Prostate gland (tissue), 2 donors: ENCODE data around the gene PHF20. TPM values are rescaled to one million over a fixed set of nuclear protein-coding genes. Genes with fewer than 3 reads are reported as not detected.

ENCODE experiments used
- DNase-seq: peaks from one replicate; pipeline ENCODE4 v3.0.0-alpha.2; 2019; ENCODE audit warnings: low spot score
- H3K27ac ChIP-seq, 2 donors: fragments of 200-600 bp; sonication (generic); 2 replicates each; pipeline ENCODE4 v1.5.1; 2017 to 2019
- H3K27me3 ChIP-seq: fragments of 200-600 bp; sonication (generic); replicated peaks from 2 replicates; pipeline ENCODE4 v1.5.1; 2019; ENCODE audit not compliant: insufficient read depth
- H3K36me3 ChIP-seq, 2 donors: fragments of 200-600 bp; sonication (generic); 1 replicate in 1 of 2; 2 replicates in 1 of 2; pipeline versions ENCODE4 v1.5.1 to v1.8.1; 2017 to 2019
- H3K4me1 ChIP-seq: fragments of 200-600 bp; sonication (generic); replicated peaks from 2 replicates; pipeline ENCODE4 v1.5.1; 2019
- H3K4me3 ChIP-seq, 2 donors: fragments of 200-600 bp; sonication (generic); 2 replicates each; pipeline ENCODE4 v1.5.1; 2017 to 2019
- H3K9me3 ChIP-seq: fragments of 200-600 bp; sonication (generic); 2 replicates; pipeline ENCODE4 v1.5.1; 2017
- POLR2A ChIP-seq: fragments of 450-650 bp; IDR thresholded peaks from one replicate; pipeline ENCODE4 v1.6.1; 2016; ENCODE audit warnings: antibody characterized with exemption, mild to moderate bottlenecking
- POLR2AphosphoS5 ChIP-seq: sonication (generic); formaldehyde crosslinking; IDR thresholded peaks from one replicate; pipeline ENCODE4 v1.6.1; 2017; ENCODE audit warnings: antibody characterized with exemption
- WGBS: methylation state at CpG from one replicate; pipeline ENCODE4 v1.1.5; 2018; 5-methylcytosine and 5-hydroxymethylcytosine counted together
- intact Hi-C: fragments of 100-400 bp; cut with DNase I; formaldehyde crosslinking; loops from one replicate; pipeline ENCODE4 v1.14.2; 2022
- total RNA-seq, 2 donors: library from RNA; depleted of rRNA; stranded (reverse); fragments of >200 nt; gene quantifications; one replicate each; pipeline ENCODE4 v1.1.0, GENCODE V29; 2016
- TF ChIP-seq, protein P1 (sequence below), 4 experiments: fragments of 200-600 bp in 2 of 4; fragments of 450-650 bp in 2 of 4; sonication (generic) in 2 of 4; IDR thresholded peaks; 1 replicate in 3 of 4; 2 replicates in 1 of 4; pipeline ENCODE4 v1.5.1; 2016 to 2019; ENCODE audit warnings: antibody characterized with exemption in 4 of 4, mild to moderate bottlenecking in 2 of 4, moderate library complexity in 2 of 4

PHF20 gene
- total RNA-seq, 2 donors from 2014 or later = 34.7 to 61.1 TPM

DNA sequence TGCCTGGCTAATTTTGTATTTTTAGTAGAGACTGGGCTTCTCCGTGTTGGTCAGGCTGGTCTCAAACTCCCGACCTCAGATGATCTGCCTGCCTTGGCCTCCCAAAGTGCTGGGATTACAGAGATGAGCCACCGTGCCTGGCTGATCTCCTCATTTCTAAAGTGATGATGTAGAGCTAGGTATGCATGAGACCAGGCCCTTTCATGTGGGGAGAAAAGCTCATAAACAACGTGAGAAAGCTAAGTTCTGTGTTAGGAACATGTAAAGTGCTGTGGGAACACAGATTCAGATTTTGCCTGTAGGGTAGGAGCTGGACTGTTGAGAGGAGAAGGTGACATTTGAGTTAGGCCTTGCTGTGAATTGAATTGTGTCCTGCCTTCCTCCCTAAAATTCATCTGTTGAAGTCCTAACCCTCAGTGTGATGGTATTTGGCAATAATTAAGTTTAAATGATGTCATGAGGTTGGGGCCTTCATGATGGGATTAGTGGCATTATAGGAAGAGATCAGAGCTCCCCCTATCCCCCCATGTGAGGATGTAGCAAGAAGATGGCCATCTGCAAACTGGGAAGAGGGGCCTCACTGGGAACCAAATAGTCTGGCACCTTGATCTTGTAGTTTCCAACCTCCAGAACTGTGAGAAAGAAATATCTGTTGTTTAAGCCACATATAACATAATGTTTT is 133.3 kb downstream of the PHF20 start:
- TF ChIP-seq POLR2A = no peak
- TF ChIP-seq, protein P1, sequence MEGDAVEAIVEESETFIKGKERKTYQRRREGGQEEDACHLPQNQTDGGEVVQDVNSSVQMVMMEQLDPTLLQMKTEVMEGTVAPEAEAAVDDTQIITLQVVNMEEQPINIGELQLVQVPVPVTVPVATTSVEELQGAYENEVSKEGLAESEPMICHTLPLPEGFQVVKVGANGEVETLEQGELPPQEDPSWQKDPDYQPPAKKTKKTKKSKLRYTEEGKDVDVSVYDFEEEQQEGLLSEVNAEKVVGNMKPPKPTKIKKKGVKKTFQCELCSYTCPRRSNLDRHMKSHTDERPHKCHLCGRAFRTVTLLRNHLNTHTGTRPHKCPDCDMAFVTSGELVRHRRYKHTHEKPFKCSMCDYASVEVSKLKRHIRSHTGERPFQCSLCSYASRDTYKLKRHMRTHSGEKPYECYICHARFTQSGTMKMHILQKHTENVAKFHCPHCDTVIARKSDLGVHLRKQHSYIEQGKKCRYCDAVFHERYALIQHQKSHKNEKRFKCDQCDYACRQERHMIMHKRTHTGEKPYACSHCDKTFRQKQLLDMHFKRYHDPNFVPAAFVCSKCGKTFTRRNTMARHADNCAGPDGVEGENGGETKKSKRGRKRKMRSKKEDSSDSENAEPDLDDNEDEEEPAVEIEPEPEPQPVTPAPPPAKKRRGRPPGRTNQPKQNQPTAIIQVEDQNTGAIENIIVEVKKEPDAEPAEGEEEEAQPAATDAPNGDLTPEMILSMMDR (IDR thresholded peaks at IDR 0.05) = no peak
- TF ChIP-seq POLR2AphosphoS5 = no peak
- no peak overlapping the region for H3K4me3 ChIP-seq
- no peaks in the 10 kb centered on the region for H3K9me3 ChIP-seq
- DNase-seq = no peak
- H3K27ac ChIP-seq = no peak overlapping the region
- intact Hi-C loops = no loop called here
- H3K36me3 ChIP-seq = no peaks in the 10 kb centered on the region
- no peaks in the 10 kb centered on the region for H3K4me1 ChIP-seq
- 68% methylated on average over 4 of the region's 4 CpGs for WGBS
- H3K27me3 ChIP-seq = no peaks in the 10 kb centered on the region

DNA sequence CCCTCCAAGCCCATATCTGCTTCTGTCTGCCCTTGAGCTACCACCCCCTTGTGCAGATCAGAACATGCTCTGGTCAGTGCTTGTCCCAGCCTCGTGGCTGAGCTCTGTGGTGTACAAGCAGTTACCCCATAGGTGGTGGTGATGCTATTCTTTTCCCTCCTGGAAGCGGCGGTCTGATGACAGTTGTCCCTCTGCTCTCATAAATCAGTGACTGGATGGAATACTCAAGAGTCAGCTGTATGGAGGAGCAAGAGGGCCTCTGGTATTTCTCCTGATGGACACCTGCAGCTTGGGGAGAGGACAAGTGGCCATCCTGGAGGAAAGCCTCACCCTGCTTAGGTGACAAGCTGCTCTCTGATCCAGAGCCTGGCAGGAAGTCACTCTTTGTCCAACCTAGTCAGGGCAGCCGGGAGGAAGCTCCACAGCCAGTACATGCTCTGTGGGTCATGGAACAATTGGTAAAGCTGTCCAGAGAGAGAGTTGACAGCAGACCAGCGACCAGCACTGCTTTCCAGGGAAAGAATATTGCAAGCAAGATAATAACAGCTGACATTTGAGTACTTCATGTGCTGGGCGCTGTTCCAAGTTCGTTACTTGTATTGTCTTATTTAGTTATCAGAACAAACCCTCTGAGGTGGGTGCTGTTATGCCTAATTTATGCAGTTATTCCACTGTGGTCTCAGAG is 135.3 kb downstream of the PHF20 start:
- no peaks in the 10 kb centered on the region for H3K27me3 ChIP-seq
- H3K4me1 ChIP-seq = no peaks in the 10 kb centered on the region
- no peak overlapping the region for H3K27ac ChIP-seq
- TF ChIP-seq POLR2A = no peak
- no peak for TF ChIP-seq POLR2AphosphoS5
- WGBS = 74% methylated on average over 7 of the region's 7 CpGs
- intact Hi-C loops = no loop called here
- no peak overlapping the region for H3K4me3 ChIP-seq
- H3K36me3 ChIP-seq = no peaks in the 10 kb centered on the region
- H3K9me3 ChIP-seq = no peaks in the 10 kb centered on the region
- DNase-seq = peak; percentile 19

DNA sequence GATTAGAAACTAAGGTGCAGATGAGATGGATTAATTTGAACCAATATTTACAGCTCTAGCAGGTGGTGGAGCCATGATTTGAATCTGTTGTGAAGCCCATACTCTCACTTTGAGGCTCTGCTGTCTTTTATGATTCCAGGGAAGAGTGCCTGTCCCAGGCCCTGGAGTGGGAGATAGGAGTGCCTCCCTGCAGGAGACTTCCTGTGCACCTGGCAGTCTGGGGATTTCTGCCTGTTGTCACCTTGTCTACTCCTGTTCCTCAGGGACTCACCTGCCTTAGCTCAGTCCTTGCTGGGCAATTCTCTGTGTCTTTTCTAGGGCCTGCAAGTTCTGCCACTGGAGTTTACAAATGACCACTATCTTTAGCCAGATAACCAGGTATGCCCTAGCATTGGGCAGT is 136.2 kb downstream of the PHF20 start:
- H3K9me3 ChIP-seq = no peaks in the 10 kb centered on the region
- intact Hi-C loops = no loop called here
- no peak overlapping the region for H3K4me3 ChIP-seq
- no peak for TF ChIP-seq POLR2A
- TF ChIP-seq POLR2AphosphoS5 = no peak
- TF ChIP-seq, protein P1 (IDR thresholded peaks at IDR 0.05) = no peak
- H3K36me3 ChIP-seq = no peaks in the 10 kb centered on the region
- H3K27me3 ChIP-seq = no peaks in the 10 kb centered on the region
- no peaks in the 10 kb centered on the region for H3K4me1 ChIP-seq
- no peak for DNase-seq
- no peak overlapping the region for H3K27ac ChIP-seq

DNA sequence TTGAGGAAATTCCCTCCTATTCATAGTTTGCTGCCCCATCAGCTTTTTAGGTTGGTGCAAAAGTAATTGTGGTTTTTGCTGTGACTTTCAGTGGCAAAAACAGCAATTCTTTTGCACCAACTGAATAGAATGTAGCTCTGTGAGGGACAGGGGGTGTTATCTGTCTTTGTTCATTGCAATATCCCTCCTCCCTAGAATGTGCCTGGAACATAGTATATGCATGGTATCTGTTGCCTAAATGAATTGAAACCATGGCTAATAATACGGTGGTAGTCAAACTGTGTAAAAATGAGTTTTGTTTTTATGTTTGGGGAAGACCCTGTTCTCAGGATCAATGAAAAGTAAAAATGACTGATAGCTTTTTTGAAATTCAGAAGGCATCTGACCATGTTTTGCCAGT is 137.4 kb downstream of the PHF20 start:
- H3K9me3 ChIP-seq = no peaks in the 10 kb centered on the region
- TF ChIP-seq, protein P1 (IDR thresholded peaks at IDR 0.05) = no peak
- TF ChIP-seq POLR2A (no peak), POLR2AphosphoS5 (no peak)
- H3K4me3 ChIP-seq = no peak overlapping the region
- 93% methylated on average over 1 of the region's 1 CpG for WGBS
- intact Hi-C loops = no loop called here
- no peaks in the 10 kb centered on the region for H3K27me3 ChIP-seq
- DNase-seq = no peak
- H3K36me3 ChIP-seq = no peaks in the 10 kb centered on the region
- no peaks in the 10 kb centered on the region for H3K4me1 ChIP-seq
- no peak overlapping the region for H3K27ac ChIP-seq

DNA sequence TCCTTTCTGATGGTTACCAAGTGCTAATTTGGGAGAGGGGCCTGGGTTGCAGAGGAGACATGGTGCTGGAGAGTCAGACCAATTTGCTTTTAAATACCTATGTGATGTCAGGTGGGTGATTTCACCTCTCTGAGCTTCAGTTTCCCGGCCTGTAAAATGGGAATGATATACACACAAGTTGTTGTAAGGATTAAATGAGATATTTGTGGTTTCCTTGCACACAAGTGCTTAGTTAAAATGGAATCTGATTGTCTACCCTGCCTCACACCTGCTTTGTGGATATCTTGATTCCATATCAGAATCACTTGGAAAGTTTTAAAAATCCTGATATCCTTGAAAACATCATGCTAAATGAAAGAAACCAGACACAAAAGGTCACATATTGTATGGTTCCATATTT is 138.0 kb downstream of the PHF20 start:
- intact Hi-C loops = no loop called here
- H3K9me3 ChIP-seq = no peaks in the 10 kb centered on the region
- H3K27me3 ChIP-seq = no peaks in the 10 kb centered on the region
- no peak overlapping the region for H3K4me3 ChIP-seq
- H3K27ac ChIP-seq = no peak overlapping the region
- no peak for DNase-seq
- 100% methylated on average over 1 of the region's 1 CpG for WGBS
- no peaks in the 10 kb centered on the region for H3K4me1 ChIP-seq
- H3K36me3 ChIP-seq = no peaks in the 10 kb centered on the region
- TF ChIP-seq, protein P1 (IDR thresholded peaks at IDR 0.05) = no peak
- TF ChIP-seq POLR2AphosphoS5 (no peak), POLR2A (no peak)
